SK-N-SH treated with all-trans-retinoic acid at 6 μM for 48 hours (cell line): ENCODE data around the gene PRSS3.

Source experiments
- ATAC-seq: fragments of 200-7000 bp; cut with Tn5 transposase; 3 replicates; pipeline ENCODE4 v1.9.1; 2020; ENCODE audit warnings: mild to moderate bottlenecking, moderate library complexity
- ARNTL ChIP-seq: fragments of 450-650 bp; formaldehyde crosslinking; IDR thresholded peaks from 2 replicates; pipeline ENCODE4 v1.5.0; 2020; ENCODE audit warnings: low read depth, mild to moderate bottlenecking, moderate library complexity, borderline replicate concordance
- BACH2 ChIP-seq: fragments of 250-450 bp; sonication (Bioruptor Pico); IDR thresholded peaks from 2 replicates; pipeline ENCODE4 v1.9.0; 2021; ENCODE audit warnings: mild to moderate bottlenecking, borderline replicate concordance
- CREB5 ChIP-seq: fragments of 250-450 bp; sonication (Bioruptor Pico); IDR thresholded peaks from 2 replicates; pipeline ENCODE4 v1.5.1; 2020; ENCODE audit warnings: low read depth, mild to moderate bottlenecking, moderate library complexity
- CSDC2 ChIP-seq: fragments of 250-450 bp; sonication (Bioruptor Pico); IDR thresholded peaks from 2 replicates; pipeline ENCODE4 v1.5.0; 2020; ENCODE audit warnings: mild to moderate bottlenecking, moderate library complexity
- GLIS3 ChIP-seq: fragments of 250-450 bp; sonication (Bioruptor Pico); IDR thresholded peaks from 2 replicates; pipeline ENCODE4 v1.5.0; 2020; ENCODE audit warnings: mild to moderate bottlenecking, moderate library complexity
- ISL1 ChIP-seq: fragments of 250-450 bp; sonication (Bioruptor Pico); IDR thresholded peaks from 2 replicates; pipeline ENCODE4 v2.1.2; 2022; ENCODE audit warnings: mild to moderate bottlenecking, moderate library complexity
- OSR1 ChIP-seq: fragments of 250-450 bp; sonication (Bioruptor Pico); IDR thresholded peaks from 2 replicates; pipeline ENCODE4 v1.8.0; 2022; ENCODE audit warnings: moderate library complexity, mild to moderate bottlenecking, inconsistent platforms
- PATZ1 ChIP-seq: fragments of 250-450 bp; sonication (Bioruptor Pico); IDR thresholded peaks from 2 replicates; pipeline ENCODE4 v1.8.0; 2020; ENCODE audit warnings: mild to moderate bottlenecking, moderate library complexity, borderline replicate concordance
- POU6F1 ChIP-seq: fragments of 250-450 bp; sonication (Bioruptor Pico); IDR thresholded peaks from 2 replicates; pipeline ENCODE4 v1.8.0; 2021; ENCODE audit warnings: low read depth, mild to moderate bottlenecking, moderate library complexity, borderline replicate concordance
- PPARA ChIP-seq: fragments of 250-450 bp; sonication (Bioruptor Pico); IDR thresholded peaks from 2 replicates; pipeline ENCODE4 v1.5.0; 2020; ENCODE audit warnings: mild to moderate bottlenecking, borderline replicate concordance
- RARB ChIP-seq: fragments of 250-450 bp; sonication (Bioruptor Pico); IDR thresholded peaks from 2 replicates; pipeline ENCODE4 v1.8.0; 2021; ENCODE audit warnings: mild to moderate bottlenecking, moderate library complexity
- SNAI2 ChIP-seq: fragments of 250-450 bp; sonication (Bioruptor Pico); IDR thresholded peaks from 2 replicates; pipeline ENCODE4 v1.5.0; 2020; ENCODE audit warnings: mild to moderate bottlenecking, moderate library complexity
- TCF4 ChIP-seq: fragments of 250-450 bp; sonication (Bioruptor Pico); IDR thresholded peaks from 2 replicates; pipeline ENCODE4 v1.8.0; 2021; ENCODE audit warnings: mild to moderate bottlenecking, moderate library complexity, borderline replicate concordance
- TOX ChIP-seq: fragments of 250-450 bp; sonication (Bioruptor Pico); IDR thresholded peaks from 2 replicates; pipeline ENCODE4 v1.8.0; 2021; ENCODE audit warnings: mild to moderate bottlenecking, moderate library complexity, borderline replicate concordance
- ZC3H10 ChIP-seq: fragments of 250-450 bp; sonication (Bioruptor Pico); IDR thresholded peaks from 2 replicates; pipeline ENCODE4 v1.5.1; 2021; ENCODE audit warnings: mild to moderate bottlenecking, moderate library complexity
- ZFP3 ChIP-seq: fragments of 250-450 bp; sonication (Bioruptor Pico); IDR thresholded peaks from 2 replicates; pipeline ENCODE4 v1.5.0; 2020; ENCODE audit warnings: mild to moderate bottlenecking, moderate library complexity
- ZFP30 ChIP-seq: fragments of 450-650 bp; formaldehyde crosslinking; IDR thresholded peaks from 2 replicates; pipeline ENCODE4 v1.5.0; 2022; ENCODE audit warnings: mild to moderate bottlenecking, moderate library complexity
- ZNF565 ChIP-seq: fragments of 450-650 bp; formaldehyde crosslinking; conservative IDR thresholded peaks from 2 replicates; pipeline ENCODE4 v1.5.0; 2020; ENCODE audit warnings: low read depth, mild to moderate bottlenecking, moderate library complexity
- ZNF70 ChIP-seq: fragments of 450-650 bp; formaldehyde crosslinking; IDR thresholded peaks from 2 replicates; pipeline ENCODE4 v1.5.0; 2020; ENCODE audit warnings: mild to moderate bottlenecking, moderate library complexity
- ZNF8 ChIP-seq: fragments of 450-650 bp; formaldehyde crosslinking; IDR thresholded peaks from 2 replicates; pipeline ENCODE4 v1.5.0; 2020; ENCODE audit warnings: mild to moderate bottlenecking, moderate library complexity

Gene PRSS3

GRCh38 chr9:33780276-33780675, 15.1 kb upstream of the PRSS3 start:
- no peak for TF ChIP-seq ZFP30
- TF ChIP-seq GLIS3 (CRISPR knock-in tag): no peak
- no peak for TF ChIP-seq ISL1 (CRISPR knock-in tag)
- TF ChIP-seq CREB5 (CRISPR knock-in tag): no peak
- ATAC-seq: no peak

- no peak for TF ChIP-seq ZNF70 (CRISPR knock-in tag)
- TF ChIP-seq GLIS3 (CRISPR knock-in tag): no peak
- TF ChIP-seq ZNF8: no peak
- no peak for TF ChIP-seq CREB5 (CRISPR knock-in tag)
- no peak for TF ChIP-seq TCF4 (CRISPR knock-in tag)
- no peak for TF ChIP-seq CSDC2 (CRISPR knock-in tag)
- TF ChIP-seq ZNF565 (CRISPR knock-in tag): no peak
- no peak for TF ChIP-seq ARNTL
- TF ChIP-seq OSR1 (CRISPR knock-in tag): no peak
- TF ChIP-seq TOX (CRISPR knock-in tag): no peak
- TF ChIP-seq PATZ1: no peak
- TF ChIP-seq POU6F1 (CRISPR knock-in tag): no peak
- TF ChIP-seq ZFP30: no peak
- no peak for TF ChIP-seq BACH2
- TF ChIP-seq, all 23 proteins: peak for 0
- no peak for ATAC-seq
These were observed 13.6 kb upstream of the PRSS3 start for GRCh38 chr9:33781736-33782135.

GRCh38 chr9:33782395-33783152, 12.8 kb upstream of the PRSS3 start:
- TF ChIP-seq CREB5 (CRISPR knock-in tag) (no peak), BACH2 (no peak), TCF4 (CRISPR knock-in tag) (no peak), TOX (CRISPR knock-in tag) (no peak), ZNF565 (CRISPR knock-in tag) (no peak), ZC3H10 (CRISPR knock-in tag) (no peak), PPARA (CRISPR knock-in tag) (no peak), ARNTL (no peak), POU6F1 (CRISPR knock-in tag) (no peak), SNAI2 (no peak)
- peak; percentile 16; the same call in 1 of the 3 replicates for ATAC-seq

GRCh38 chr9:33785914-33786313, 9.4 kb upstream of the PRSS3 start:
- TF ChIP-seq RARB (no peak), ZNF70 (CRISPR knock-in tag) (no peak), CSDC2 (CRISPR knock-in tag) (no peak), PATZ1 (no peak), ZC3H10 (CRISPR knock-in tag) (no peak), OSR1 (CRISPR knock-in tag) (no peak), SNAI2 (no peak), PPARA (CRISPR knock-in tag) (no peak), ZFP3 (CRISPR knock-in tag) (no peak), CREB5 (CRISPR knock-in tag) (no peak), ZFP30 (no peak)
- ATAC-seq: peak; percentile 60
